Measurements from ENCODE around the gene VAT1L.
"Not testable (repeated sequence)": the region's sequence is repeated elsewhere in the genome, so short reads cannot be mapped to it uniquely, and the experiment has no call there.

The VAT1L gene

DNA sequence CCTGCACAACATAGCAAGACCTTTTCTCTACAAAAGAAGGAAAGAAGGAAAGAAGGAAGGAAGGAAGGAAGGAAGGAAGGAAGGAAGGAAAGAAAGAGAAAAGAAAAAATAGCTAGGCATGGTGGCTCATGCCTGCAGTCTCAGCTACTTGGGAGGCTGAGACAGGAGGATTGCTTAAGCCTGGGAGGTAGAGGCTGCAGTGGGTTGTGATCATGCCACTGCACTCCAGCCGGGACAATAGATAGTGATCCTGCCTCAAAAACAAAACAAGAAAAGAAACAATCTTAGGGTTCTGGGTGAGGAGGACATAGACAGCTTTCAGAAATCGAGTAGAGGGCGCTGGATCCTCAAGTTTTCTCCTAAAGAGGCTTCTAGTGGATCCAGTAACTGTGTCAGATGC is 174.3 kb downstream of the VAT1L start:
- no peak for DNase-seq
- in situ Hi-C loops (cut with HindIII; ENCODE audit: low pct_ligation_motif_present, low pct_unique_long_range_greater_than_20kb, low sequenced_read_pairs), result no loop called here

DNA sequence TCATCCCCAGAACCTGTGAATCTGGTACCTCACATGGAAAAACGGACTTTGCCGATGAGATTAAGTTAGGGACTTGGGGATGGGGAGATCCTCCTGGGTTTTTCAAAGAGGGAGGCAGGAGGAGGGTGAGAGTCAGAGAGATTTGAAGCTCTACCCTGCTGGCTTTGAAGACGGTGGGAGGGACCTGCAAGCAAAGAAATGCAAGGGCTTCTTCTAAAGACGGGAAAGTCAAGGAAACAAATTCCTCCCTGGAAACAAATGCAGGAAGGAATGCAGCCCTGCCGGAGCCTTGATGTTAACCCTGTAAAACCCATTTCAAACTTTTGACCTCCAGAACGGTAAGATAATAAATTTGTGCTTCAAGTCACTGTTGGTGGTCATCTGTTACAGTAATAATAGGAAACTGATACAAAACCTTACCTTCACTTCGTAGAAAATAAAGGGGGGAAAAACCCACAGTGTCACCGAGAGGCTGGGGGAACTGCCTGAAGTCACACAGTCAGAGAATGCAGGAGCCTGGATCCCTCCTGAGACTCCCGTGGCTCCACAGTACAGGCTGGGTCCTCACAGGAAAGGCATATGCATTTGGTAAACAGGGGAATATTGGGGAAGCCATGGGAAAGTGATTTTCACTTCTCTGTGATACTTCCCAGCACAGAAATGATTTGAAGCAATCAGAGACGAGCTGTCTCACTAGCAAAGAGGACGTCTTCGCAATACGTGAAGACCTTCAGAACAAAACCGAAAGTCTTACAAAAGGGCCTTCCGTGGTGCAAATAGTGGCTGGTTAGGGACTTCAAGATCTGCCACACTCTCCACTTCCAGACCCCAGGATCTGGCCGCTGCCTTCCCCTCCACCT is 175.1 kb downstream of the VAT1L start:
- in situ Hi-C loops (cut with HindIII; ENCODE audit: low pct_ligation_motif_present, low pct_unique_long_range_greater_than_20kb, low sequenced_read_pairs), result no loop called here
- DNase-seq, result no peak

DNA sequence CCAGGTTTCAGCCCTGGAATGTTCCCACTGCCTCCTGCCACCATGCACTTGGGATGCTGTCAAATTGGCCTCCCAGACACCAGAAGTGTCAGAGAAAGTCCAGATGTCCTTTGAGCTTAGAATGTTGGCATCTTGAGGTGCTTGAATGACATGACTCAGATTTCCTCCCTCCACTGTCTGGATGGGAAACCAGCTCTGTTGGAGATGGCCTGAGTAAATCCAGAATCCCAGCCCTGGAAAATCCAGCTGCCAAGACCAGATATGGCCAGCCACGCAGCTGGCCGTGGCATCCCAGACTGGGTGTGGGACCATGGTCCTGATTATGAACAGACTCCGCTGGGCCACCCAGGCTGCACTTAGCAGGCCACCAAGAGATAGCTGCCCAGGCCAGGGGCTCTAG is 177.0 kb downstream of the VAT1L start:
- no peak for DNase-seq
- in situ Hi-C loops (cut with HindIII; ENCODE audit: low pct_ligation_motif_present, low pct_unique_long_range_greater_than_20kb, low sequenced_read_pairs), result no loop called here

DNA sequence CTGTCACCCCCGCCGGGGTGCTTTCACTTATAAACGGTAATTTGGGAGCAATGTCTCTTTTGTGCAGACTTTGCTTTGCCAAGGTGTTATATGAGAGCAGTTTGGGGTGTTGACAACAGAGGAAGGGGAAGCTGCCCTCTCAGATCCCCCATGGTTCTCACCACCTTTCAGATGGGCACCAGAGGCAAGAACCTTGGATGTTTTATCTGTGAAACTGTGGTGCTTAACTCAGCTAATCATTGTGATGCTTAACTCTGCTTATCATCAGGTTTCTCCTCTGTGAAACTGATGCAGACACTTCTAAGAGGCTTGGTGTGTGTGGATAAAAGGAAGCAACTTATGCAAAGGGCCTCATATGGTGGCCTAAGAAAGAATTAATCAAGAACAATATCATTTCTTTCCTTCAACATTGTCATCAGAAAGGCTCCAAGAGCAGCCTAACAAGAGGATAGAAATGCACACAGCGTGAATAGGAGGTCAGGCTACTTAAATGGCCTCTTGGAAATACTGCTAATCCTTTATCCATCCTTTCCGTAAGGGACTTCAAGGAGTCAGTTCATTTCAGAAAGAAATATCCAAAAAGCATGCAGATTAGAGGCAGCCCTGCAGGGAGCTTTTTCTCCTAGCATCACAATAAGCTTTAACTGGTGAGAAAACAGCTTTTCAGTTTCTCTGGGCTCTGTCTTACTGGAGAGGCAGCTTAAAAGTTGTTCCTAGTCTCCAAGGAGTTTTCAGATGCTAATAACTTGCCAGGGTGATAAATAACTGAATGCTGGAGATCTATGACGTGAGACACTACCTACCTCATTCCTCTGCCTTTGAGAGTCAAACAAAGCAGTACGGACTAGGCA is 178.9 kb downstream of the VAT1L start:
- DNase-seq, result no peak
- in situ Hi-C loops (cut with HindIII; ENCODE audit: low pct_ligation_motif_present, low pct_unique_long_range_greater_than_20kb, low sequenced_read_pairs), result no loop called here

DNA sequence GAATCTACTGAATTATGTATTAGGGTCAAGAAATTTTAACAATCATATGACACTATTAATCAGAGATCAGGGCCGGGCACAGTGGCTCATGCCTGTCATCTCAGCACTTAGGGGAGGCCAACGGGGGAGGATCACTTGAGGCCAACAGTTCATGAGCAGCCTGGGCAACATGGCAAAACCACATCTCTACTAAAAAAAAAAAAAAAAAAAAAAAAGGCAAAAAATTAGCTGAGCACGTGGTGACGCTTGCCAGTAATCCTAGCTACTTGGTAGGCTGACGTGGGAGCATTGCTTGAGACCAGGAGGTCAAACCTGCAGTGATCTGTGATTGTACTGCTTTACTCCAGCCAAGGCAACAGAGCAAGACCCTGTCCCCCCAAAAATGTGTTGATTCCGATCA is 181.5 kb downstream of the VAT1L start:
- no peak for DNase-seq
- in situ Hi-C loops (cut with HindIII; ENCODE audit: low pct_ligation_motif_present, low pct_unique_long_range_greater_than_20kb, low sequenced_read_pairs), result no loop called here

DNA sequence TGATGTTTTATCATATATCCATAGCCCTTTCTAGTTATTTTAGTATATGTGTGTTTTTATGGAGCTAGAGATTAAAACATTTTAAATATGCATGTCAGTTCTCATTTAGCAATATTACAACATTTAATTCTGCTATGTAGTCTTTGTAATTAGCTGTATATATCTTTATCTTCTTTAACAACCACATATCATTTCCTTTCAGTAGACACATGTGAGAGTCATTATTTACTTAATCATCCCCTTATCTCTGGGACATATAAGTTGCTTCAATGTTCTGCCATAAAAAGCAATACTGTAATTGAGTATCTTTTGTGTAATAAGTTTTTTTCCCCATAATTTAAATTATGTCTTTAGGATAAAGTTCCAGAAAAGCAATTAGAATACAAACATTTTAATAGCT is 182.0 kb downstream of the VAT1L start:
- no peak for DNase-seq
- in situ Hi-C loops (cut with HindIII; ENCODE audit: low pct_ligation_motif_present, low pct_unique_long_range_greater_than_20kb, low sequenced_read_pairs), result no loop called here

GRCh38 chr16:77971306-77972061 is 183.1 kb downstream of the VAT1L start:
- in situ Hi-C loops (cut with HindIII; ENCODE audit: low pct_ligation_motif_present, low pct_unique_long_range_greater_than_20kb, low sequenced_read_pairs), result no loop called here
- peak; percentile 75 for DNase-seq

DNA sequence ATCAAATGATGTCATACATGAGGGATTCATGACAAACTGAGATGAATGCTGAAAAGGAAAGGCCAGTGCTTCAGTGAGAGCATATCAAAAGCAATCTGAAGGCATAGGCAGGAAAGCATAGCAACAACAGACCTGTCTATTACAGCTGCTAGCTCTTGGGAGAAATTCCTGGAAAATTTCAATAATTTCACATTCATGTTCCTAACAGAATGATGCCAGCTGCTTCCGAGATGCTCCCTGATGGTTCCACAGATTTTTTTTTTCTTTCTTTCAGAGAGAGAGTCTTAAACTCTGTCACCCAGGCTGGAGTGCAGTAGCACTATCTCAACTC is 183.7 kb downstream of the VAT1L start:
- in situ Hi-C loops (cut with HindIII; ENCODE audit: low pct_ligation_motif_present, low pct_unique_long_range_greater_than_20kb, low sequenced_read_pairs), result no loop called here

DNA sequence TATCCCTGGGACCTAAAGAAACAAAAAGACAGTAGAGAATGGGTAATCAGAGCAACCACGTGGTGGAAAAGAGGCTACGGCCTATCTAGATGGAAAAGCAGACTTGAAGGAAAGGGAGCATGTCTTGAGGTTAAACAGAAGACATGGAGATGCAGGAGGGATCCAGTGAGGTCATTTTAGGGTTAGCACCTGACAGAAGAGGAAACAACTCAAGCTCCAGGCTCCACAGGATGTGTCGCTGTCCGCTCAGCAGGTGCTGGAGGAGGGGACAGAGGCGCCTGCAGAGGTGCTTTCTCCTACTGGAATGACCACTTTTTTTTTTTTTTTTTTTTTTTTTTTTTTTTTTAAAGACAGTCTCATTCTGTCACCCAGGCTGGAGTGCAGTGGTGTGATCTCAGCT is 186.5 kb downstream of the VAT1L start:
- in situ Hi-C loops (cut with HindIII; ENCODE audit: low pct_ligation_motif_present, low pct_unique_long_range_greater_than_20kb, low sequenced_read_pairs), result no loop called here
- DNase-seq, result peak; percentile 27

More for the DNA sequence above, 183.7 kb downstream of the VAT1L start:
- no peak for DNase-seq

GRCh38 chr16:77975942-77976341 is 187.6 kb downstream of the VAT1L start:
- no peak for DNase-seq
- in situ Hi-C loops (cut with HindIII; ENCODE audit: low pct_ligation_motif_present, low pct_unique_long_range_greater_than_20kb, low sequenced_read_pairs), result no loop called here

DNA sequence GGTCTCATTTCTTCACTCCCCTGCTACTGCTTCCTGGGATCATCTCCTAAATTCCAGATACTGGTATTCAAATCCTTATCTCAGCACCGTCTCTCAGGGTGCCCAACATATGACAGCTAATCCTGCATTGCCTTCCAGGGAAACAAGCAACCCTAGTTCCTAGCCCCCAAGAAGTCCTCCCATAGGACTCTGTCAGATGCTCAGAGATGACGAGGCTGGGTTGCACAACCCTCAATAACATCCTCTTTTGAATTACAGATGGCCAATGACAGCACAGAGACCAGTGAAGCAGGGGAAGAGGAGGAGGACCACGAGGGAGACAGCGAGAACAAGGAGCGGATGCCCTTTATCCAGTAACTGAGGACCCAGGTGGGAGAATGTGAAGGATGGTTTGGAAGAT is 189.0 kb downstream of the VAT1L start:
- DNase-seq, result no peak
- in situ Hi-C loops (cut with HindIII; ENCODE audit: low pct_ligation_motif_present, low pct_unique_long_range_greater_than_20kb, low sequenced_read_pairs), result no loop called here

DNA sequence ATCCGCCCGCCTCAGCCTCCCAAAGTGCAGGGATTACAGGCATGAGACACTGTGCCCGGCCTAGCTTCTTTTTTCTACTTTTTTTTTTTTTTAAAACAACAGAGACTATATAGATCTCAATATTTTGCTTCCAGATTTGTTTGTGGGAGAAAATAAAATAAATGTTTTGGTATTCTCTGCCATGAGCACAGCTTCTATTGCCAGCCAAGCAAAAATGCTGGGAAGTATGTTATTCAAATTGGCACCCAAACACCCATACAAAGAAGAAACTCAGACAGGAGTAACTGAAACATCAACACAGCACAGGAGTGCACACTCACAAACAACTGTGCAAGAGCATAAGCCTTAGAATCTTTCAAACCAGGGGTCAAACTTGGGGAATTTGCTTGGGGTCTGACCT is 196.7 kb downstream of the VAT1L start:
- in situ Hi-C loops (cut with HindIII; ENCODE audit: low pct_ligation_motif_present, low pct_unique_long_range_greater_than_20kb, low sequenced_read_pairs), result no loop called here
- no peak for DNase-seq

DNA sequence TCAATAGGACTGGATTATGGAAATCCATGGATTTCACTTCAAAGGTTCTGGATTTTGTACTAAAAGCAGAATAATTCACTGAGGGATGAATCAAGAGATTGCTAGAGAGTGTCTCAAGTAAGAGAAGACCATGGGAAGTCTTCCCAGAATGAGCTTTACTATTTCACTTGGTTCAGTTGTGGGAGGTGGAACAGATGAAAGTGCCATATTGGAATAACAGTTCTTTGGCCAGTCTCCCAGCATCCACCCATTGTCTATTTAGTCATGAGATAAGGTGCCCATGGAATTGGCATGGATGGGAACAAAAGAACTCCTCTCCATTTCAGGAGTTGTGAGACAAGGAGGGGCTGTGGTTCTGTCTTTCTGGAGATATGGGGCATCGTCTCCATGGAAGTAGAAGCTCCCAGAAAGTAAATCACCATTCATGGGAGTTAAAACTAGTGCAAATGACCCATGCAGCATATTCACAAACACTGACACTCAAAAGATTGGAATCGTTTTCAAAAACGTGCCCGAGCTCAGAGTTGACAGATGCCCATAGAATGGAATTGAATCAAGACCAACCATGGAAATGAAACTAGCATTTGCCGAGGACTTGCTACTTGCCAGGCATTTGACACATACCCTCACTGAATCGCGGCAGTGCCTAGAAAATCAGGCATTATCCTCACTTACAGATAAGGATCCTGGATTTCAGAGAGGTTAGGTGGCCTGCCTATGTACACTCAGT is 197.8 kb downstream of the VAT1L start:
- DNase-seq, result no peak
- in situ Hi-C loops (cut with HindIII; ENCODE audit: low pct_ligation_motif_present, low pct_unique_long_range_greater_than_20kb, low sequenced_read_pairs), result no loop called here

- no peak for DNase-seq
- in situ Hi-C loops (cut with HindIII; ENCODE audit: low pct_ligation_motif_present, low pct_unique_long_range_greater_than_20kb, low sequenced_read_pairs), result no loop called here
These were observed 199.4 kb downstream of the VAT1L start for GRCh38 chr16:77987810-77988209.

DNA sequence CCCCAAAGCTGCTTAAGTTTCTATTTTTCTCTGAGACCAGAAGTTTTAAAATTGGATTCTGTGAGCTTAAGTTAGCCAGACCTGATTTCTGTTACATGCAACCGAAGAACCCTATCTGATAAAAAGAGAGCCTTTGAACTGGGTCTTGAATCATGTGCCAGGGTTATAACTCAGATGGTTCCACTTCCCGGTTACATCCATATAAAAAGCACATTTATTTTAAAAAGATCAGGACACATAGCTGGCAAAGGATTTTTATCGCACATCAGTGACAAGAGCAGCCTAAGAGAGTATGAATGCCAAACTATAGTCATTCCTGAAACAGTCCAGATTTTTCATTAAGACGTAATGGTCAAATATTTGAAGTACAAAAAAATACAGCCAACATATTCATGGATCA is 201.5 kb downstream of the VAT1L start:
- no peak for DNase-seq
- in situ Hi-C loops (cut with HindIII; ENCODE audit: low pct_ligation_motif_present, low pct_unique_long_range_greater_than_20kb, low sequenced_read_pairs), result no loop called here

DNA sequence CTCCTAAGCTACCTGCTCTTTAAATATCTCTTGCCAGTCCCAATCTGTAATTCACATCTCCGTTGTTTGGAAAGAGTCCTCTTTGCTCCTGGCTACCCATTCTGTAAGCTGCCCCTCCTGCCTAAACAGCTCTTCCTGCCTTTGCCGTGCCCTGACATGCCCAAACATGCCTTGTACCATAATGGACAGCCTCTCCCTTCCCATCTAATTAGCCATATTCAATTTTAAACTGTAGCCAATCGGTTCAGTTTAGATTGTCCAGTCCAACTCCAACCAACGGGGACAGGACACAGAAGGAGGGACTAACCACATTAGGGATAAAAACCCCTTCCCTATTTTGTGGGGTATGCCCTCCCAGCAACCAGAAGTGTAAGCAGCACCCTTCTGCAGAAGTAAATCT is 203.3 kb downstream of the VAT1L start:
- in situ Hi-C loops (cut with HindIII; ENCODE audit: low pct_ligation_motif_present, low pct_unique_long_range_greater_than_20kb, low sequenced_read_pairs), result no loop called here
- no peak for DNase-seq

DNA sequence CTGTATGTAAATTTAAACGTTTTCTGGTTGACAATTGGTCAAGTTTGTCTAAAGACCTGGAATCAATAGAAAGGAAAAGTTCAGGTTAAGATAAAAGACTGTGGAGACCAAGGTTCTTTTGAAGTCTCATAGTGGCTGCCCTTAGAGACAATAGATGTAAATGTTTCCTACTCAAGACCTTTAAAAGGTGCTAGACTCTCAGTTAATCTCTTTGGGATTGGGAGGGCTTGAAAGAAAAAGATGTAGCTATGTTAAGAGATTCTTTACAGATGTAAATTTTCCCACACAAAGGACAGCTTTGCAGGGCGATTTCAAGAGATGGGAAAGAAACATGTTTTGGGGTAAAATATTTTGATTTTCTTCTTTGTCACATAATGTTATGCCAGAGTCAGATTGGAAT is 204.0 kb downstream of the VAT1L start:
- DNase-seq; in situ Hi-C loops (cut with HindIII; ENCODE audit: low pct_ligation_motif_present, low pct_unique_long_range_greater_than_20kb, low sequenced_read_pairs): not testable (repeated sequence)

DNA sequence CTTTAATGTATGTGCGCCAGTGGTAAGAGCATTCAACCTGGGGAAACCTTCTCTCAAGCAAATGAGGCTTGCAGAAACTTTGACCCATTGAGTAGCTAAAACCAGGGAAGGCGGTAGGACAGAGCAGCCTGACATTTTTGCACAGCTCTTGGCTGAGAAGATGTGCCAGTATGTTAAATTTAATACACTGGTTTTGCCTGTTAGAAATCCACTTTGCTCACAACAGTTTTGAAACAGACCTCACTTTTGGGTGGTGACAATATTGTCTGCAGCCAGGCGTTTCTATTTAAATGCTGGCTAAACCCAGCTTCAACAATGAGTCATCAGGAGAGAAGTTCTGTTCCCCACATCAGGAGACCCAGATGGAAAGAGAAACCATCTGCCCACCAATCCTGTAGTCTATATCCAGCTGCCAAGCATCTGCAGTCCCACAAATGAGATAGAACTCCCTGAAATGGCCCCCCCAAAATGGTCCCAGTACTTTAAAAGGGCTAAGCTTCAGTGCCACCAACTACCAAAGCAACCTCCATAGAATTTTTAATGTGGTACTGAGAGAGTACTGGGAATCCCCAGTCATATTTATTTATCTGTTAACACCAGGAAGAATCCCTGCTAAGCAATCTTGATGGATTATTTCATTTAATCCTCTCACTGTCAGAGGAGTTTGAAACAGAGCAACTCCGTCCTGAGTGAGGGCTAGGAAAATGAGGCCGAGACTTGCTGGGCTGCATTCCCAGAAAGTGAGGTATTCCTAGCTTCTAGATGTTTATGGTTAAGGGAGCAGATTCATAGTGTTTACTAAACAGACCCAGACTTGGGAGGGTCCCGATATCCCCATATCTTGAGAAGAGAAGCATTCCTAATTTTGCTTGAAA is 205.0 kb downstream of the VAT1L start:
- DNase-seq, result no peak
- in situ Hi-C loops (cut with HindIII; ENCODE audit: low pct_ligation_motif_present, low pct_unique_long_range_greater_than_20kb, low sequenced_read_pairs), result no loop called here

All from ACHN (cell line).